ENCODE data around the gene BANF2.

BANF2 gene

GRCh38 chr20:17735206-17735804, 35.5 kb downstream of the BANF2 start:
- DNase-seq (ENCODE audit: low read depth), result no peak
- no peak overlapping the region for H3K4me3 ChIP-seq (ENCODE audit: low read depth, low read length)
- no peak for TF ChIP-seq POLR2A (IDR thresholded peaks at IDR 0.05; ENCODE audit: extremely low read depth, insufficient read length)
- no peak for TF ChIP-seq MYC (IDR thresholded peaks at IDR 0.05; ENCODE audit: low read depth, low read length)
- TF ChIP-seq CTCF (IDR thresholded peaks at IDR 0.05; ENCODE audit: low read depth, low read length), result no peak
- TF ChIP-seq, protein P1, sequence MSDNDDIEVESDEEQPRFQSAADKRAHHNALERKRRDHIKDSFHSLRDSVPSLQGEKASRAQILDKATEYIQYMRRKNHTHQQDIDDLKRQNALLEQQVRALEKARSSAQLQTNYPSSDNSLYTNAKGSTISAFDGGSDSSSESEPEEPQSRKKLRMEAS (IDR thresholded peaks at IDR 0.05; ENCODE audit: low read depth, low read length), result no peak

DNA sequence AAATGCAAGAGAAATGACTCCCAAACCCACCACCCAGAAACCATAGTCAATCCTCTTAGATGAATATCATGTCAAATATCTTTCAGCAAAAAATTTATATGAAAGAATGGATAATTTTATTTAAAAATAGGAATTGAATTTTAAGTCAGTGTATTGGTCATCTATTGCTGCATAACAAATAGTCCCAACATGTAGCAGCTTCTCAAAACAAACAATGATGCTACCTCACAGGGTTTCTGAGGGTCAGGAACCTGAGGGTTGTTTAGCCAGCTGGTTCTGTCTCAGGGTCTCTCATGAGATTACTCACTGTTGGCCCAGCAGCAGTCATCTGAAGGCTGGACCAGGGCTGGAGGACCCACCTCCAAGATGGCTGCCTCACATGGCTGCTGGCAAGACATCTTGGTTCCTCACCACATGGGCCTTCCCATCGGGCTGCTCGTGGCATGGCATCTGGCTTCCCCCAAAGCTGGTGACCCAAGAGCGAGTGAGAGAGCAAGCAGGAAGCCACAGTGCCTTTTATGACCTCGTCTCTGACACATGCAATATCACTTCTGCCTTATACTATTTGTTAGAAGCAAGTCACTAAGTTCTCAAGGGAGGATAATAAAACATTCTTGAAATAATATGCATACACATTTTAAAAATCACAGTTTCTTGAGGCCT, 36.3 kb downstream of the BANF2 start:
- H3K4me3 ChIP-seq (ENCODE audit: low read depth, low read length), result no peak overlapping the region
- DNase-seq (ENCODE audit: low read depth), result peak; percentile 16
- TF ChIP-seq, protein P1 (IDR thresholded peaks at IDR 0.05; ENCODE audit: low read depth, low read length), result no peak
- TF ChIP-seq MYC (IDR thresholded peaks at IDR 0.05; ENCODE audit: low read depth, low read length) (no peak), CTCF (IDR thresholded peaks at IDR 0.05; ENCODE audit: low read depth, low read length) (no peak), POLR2A (IDR thresholded peaks at IDR 0.05; ENCODE audit: extremely low read depth, insufficient read length) (no peak)

DNA sequence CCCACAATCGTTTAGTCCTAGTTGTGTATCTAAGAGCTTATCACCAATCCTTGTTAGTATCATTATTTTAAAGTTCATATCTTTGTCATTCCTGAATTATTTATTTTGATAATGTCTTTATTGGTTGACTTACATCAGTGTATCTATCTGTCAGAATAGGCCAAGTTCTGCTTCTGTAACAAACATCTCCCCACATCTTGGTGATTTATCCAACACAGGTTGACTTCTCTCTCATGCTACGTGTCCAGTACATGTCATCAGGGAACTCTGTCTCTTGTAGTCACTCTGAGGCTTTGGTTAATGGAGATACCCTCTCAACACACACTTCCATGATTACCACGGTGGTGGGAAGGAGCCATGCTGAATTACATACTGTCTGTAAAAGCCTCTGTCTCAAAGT, 38.4 kb downstream of the BANF2 start:
- no peak for DNase-seq (ENCODE audit: low read depth)
- TF ChIP-seq POLR2A (IDR thresholded peaks at IDR 0.05; ENCODE audit: extremely low read depth, insufficient read length), result no peak
- TF ChIP-seq, protein P1 (IDR thresholded peaks at IDR 0.05; ENCODE audit: low read depth, low read length), result no peak
- no peak for TF ChIP-seq CTCF (IDR thresholded peaks at IDR 0.05; ENCODE audit: low read depth, low read length)

DNA sequence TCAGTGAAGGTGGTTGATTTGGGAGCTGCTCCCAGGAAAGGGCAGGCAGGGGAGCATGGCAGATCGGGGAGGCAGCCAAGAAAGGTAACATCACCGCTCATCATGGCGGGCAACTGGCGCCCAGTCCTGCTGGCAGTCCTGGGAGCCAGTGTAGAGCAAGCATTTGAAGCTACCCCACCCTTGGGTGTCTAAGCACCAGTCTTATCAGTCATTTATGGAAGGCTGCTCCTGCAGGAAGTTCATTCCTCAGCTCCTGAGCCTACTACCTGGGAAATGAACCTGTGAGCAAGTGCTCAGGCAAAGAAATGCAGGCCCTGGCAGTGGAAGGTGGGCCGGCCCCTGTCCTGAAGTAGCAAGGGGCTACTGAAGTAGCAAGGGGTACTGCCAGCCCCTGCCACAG, 41.5 kb downstream of the BANF2 start:
- TF ChIP-seq POLR2A (IDR thresholded peaks at IDR 0.05; ENCODE audit: extremely low read depth, insufficient read length), result no peak
- H3K4me3 ChIP-seq (ENCODE audit: low read depth, low read length), result no peak overlapping the region
- DNase-seq (ENCODE audit: low read depth), result no peak

More for the DNA sequence above, 38.4 kb downstream of the BANF2 start:
- no peak overlapping the region for H3K4me3 ChIP-seq (ENCODE audit: low read depth, low read length)

DNA sequence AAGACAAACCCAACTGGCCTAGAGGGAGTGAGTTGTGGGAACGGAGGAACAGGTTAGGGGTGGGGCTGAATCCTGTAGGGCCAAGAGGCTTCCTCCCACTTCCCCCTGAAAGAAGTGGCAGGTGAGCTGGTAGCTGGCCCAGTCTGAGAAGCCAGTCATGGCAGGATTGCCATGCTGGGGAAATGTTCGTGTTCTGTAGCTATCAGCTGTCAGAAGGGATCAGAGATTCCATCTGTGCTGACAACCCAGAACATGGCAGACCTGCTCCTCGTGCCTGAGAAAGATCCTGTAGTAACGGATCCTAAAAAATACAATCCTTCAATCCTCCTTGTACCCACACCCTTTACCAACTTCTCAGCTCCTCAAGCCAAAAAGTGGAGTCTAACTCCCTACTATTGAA, 43.0 kb downstream of the BANF2 start:
- no peak overlapping the region for H3K4me3 ChIP-seq (ENCODE audit: low read depth, low read length)
- no peak for TF ChIP-seq CTCF (IDR thresholded peaks at IDR 0.05; ENCODE audit: low read depth, low read length)
- TF ChIP-seq POLR2A (IDR thresholded peaks at IDR 0.05; ENCODE audit: extremely low read depth, insufficient read length), result no peak
- TF ChIP-seq, protein P1 (IDR thresholded peaks at IDR 0.05; ENCODE audit: low read depth, low read length), result no peak
- TF ChIP-seq MYC (IDR thresholded peaks at IDR 0.05; ENCODE audit: low read depth, low read length), result no peak
- no peak for DNase-seq (ENCODE audit: low read depth)

GRCh38 chr20:17743677-17744076, 43.9 kb downstream of the BANF2 start:
- no peak overlapping the region for H3K4me3 ChIP-seq (ENCODE audit: low read depth, low read length)
- TF ChIP-seq POLR2A (IDR thresholded peaks at IDR 0.05; ENCODE audit: extremely low read depth, insufficient read length) (no peak), CTCF (IDR thresholded peaks at IDR 0.05; ENCODE audit: low read depth, low read length) (no peak), MYC (IDR thresholded peaks at IDR 0.05; ENCODE audit: low read depth, low read length) (no peak)
- TF ChIP-seq, protein P1 (IDR thresholded peaks at IDR 0.05; ENCODE audit: low read depth, low read length), result no peak
- DNase-seq (ENCODE audit: low read depth), result no peak
